CD14-positive monocyte (primary cell): ENCODE results near the gene STRN3. TPM values are rescaled to one million over a fixed set of nuclear protein-coding genes. Genes with fewer than 3 reads are reported as not detected.
A peak's percentile ranks its signal among the peaks of the same experiment; 100 is the strongest.
"Not testable (repeated sequence)": the region's sequence is repeated elsewhere in the genome, so short reads cannot be mapped to it uniquely, and the experiment has no call there.

Experiments used
- DNase-seq, 3 donors: peaks; one replicate each; pipeline ENCODE4 v3.0.0-alpha.2; 2011 to 2022
- H2AFZ ChIP-seq: 2 replicates; pipeline ENCODE4 v1.6.0; 2012; ENCODE audit warnings: mild to moderate bottlenecking, low read depth, low read length, inconsistent platforms; ENCODE audit not compliant: insufficient read depth, poor library complexity, severe bottlenecking
- H3K27ac ChIP-seq, 2 donors: 1 replicate in 1 of 2; 2 replicates in 1 of 2; pipeline ENCODE4 v1.5.1; 2012 to 2013; ENCODE audit warnings: low read length in 2 of 2, control low read depth in 1 of 2, inconsistent platforms in 1 of 2, low read depth in 1 of 2, mild to moderate bottlenecking in 1 of 2
- H3K27me3 ChIP-seq, 2 donors: one replicate each; pipeline versions ENCODE4 v1.6.0 to v1.6.1; 2011 to 2013; ENCODE audit warnings: low read length in 2 of 2; ENCODE audit not compliant: control insufficient read depth in 2 of 2, insufficient read depth in 2 of 2
- H3K36me3 ChIP-seq, 2 donors: replicated peaks in 1 of 2; 1 replicate in 1 of 2; 2 replicates in 1 of 2; pipeline versions ENCODE4 v1.5.1 to v1.6.1; 2012 to 2013; ENCODE audit warnings: low read length in 2 of 2, control low read depth in 1 of 2, inconsistent platforms in 1 of 2, mild to moderate bottlenecking in 1 of 2; ENCODE audit not compliant: insufficient read depth in 2 of 2, control insufficient read depth in 1 of 2
- H3K4me1 ChIP-seq, 2 donors: 1 replicate in 1 of 2; 2 replicates in 1 of 2; pipeline versions ENCODE4 v1.5.1 to v1.6.1; 2012 to 2013; ENCODE audit warnings: low read length in 2 of 2, control low read depth in 1 of 2, inconsistent platforms in 1 of 2, mild to moderate bottlenecking in 1 of 2, moderate library complexity in 1 of 2; ENCODE audit not compliant: insufficient read depth in 2 of 2, control insufficient read depth in 1 of 2
- H3K4me2 ChIP-seq: replicated peaks from 2 replicates; pipeline ENCODE3; 2012; ENCODE audit warnings: low read length, moderate library complexity, mild to moderate bottlenecking; ENCODE audit not compliant: poor library complexity, severe bottlenecking; ENCODE audit errors: extremely low read depth
- H3K4me3 ChIP-seq, 3 experiments: fragments of 200-600 bp in 1 of 3; sonication (generic) in 1 of 3; replicated peaks in 1 of 3; 1 replicate in 2 of 3; 2 replicates in 1 of 3; pipeline ENCODE4 v1.5.1; 2011 to 2013; ENCODE audit warnings: low read length in 3 of 3, mild to moderate bottlenecking in 3 of 3, control low read depth in 2 of 3, low read depth in 2 of 3, inconsistent platforms in 1 of 3, moderate library complexity in 1 of 3
- H3K79me2 ChIP-seq: 2 replicates; pipeline ENCODE4 v1.6.0; 2012; ENCODE audit warnings: mild to moderate bottlenecking, control low read depth, inconsistent platforms, low read length, moderate library complexity; ENCODE audit not compliant: insufficient read depth
- H3K9ac ChIP-seq: 2 replicates; pipeline ENCODE4 v1.6.0; 2017; ENCODE audit warnings: low read length, mild to moderate bottlenecking; ENCODE audit not compliant: insufficient read depth, poor library complexity, severe bottlenecking
- H3K9me3 ChIP-seq, 2 donors: replicated peaks in 1 of 2; 1 replicate in 1 of 2; 2 replicates in 1 of 2; pipeline versions ENCODE4 v1.5.1 to v1.6.1; 2012 to 2013; ENCODE audit warnings: low read length in 2 of 2, control low read depth in 1 of 2; ENCODE audit not compliant: control insufficient read depth in 1 of 2, insufficient read depth in 1 of 2
- H4K20me1 ChIP-seq: 2 replicates; pipeline ENCODE4 v1.6.0; 2012; ENCODE audit warnings: mild to moderate bottlenecking, low read length, control low read depth, moderate library complexity; ENCODE audit not compliant: insufficient read depth
- H3K27ac Mint-ChIP-seq, 7 donors: one replicate each; pipeline ENCODE4 v1.8.0; 2020; ENCODE audit warnings: mild to moderate bottlenecking in 7 of 7, mixed read lengths in 7 of 7, moderate library complexity in 6 of 7, inconsistent platforms in 2 of 7
- H3K27me3 Mint-ChIP-seq, 3 donors: one replicate each; pipeline ENCODE4 v1.8.0; 2021 to 2022; ENCODE audit warnings: low read depth in 3 of 3, mild to moderate bottlenecking in 3 of 3, mixed read lengths in 3 of 3, moderate library complexity in 3 of 3, inconsistent platforms in 1 of 3
- H3K36me3 Mint-ChIP-seq, 2 donors: one replicate each; pipeline ENCODE4 v1.8.0; 2020; ENCODE audit warnings: mixed read lengths in 2 of 2, inconsistent platforms in 1 of 2, mild to moderate bottlenecking in 1 of 2
- H3K4me1 Mint-ChIP-seq: one replicate; pipeline ENCODE4 v1.8.0; 2020; ENCODE audit warnings: mild to moderate bottlenecking, mixed read lengths
- H3K4me3 Mint-ChIP-seq, 2 donors: one replicate each; pipeline ENCODE4 v1.8.0; 2020; ENCODE audit warnings: mild to moderate bottlenecking in 2 of 2, mixed read lengths in 2 of 2, moderate library complexity in 1 of 2
- H3K9me3 Mint-ChIP-seq, 7 donors: one replicate each; pipeline ENCODE4 v1.8.0; 2020 to 2022; ENCODE audit warnings: mixed read lengths in 7 of 7, mild to moderate bottlenecking in 6 of 7, moderate library complexity in 6 of 7, inconsistent platforms in 2 of 7
- WGBS: methylation state at CpG from one replicate; pipeline ENCODE4 v1.1.5; 2013; ENCODE audit warnings: missing lambda C conversion rate; ENCODE audit not compliant: insufficient coverage; 5-methylcytosine and 5-hydroxymethylcytosine counted together
- intact Hi-C, 2 donors: fragments of 100-400 bp; cut with micrococcal nuclease; formaldehyde crosslinking; loops; one replicate each; pipeline versions ENCODE4 v1.15.0 to v1.15.1; 2023
- polyA plus RNA-seq, 3 donors: library from polyadenylated mRNA; depleted of rRNA in 1 of 3; unstranded in 2 of 3; stranded (reverse) in 1 of 3; fragments of 300-500 nt in 2 of 3; fragments of >200 nt in 1 of 3; fragmentation: Illumina TruSeq in 2 of 3; gene quantifications; 1 replicate in 2 of 3; 2 replicates in 1 of 3; pipeline ENCODE4 v1.2.3, GENCODE V29; 2012 to 2021
- TF ChIP-seq, protein P1 (sequence below): fragments of 200-600 bp; IDR thresholded peaks from one replicate; pipeline ENCODE4 v1.8.0; 2022; ENCODE audit warnings: antibody characterized with exemption, mild to moderate bottlenecking

The STRN3 gene
- polyA plus RNA-seq, 3 donors = 1.0 to 12.0 (median 3.8) TPM

- no peaks in the 10 kb centered on the region for H3K36me3 Mint-ChIP-seq
- H3K4me1 ChIP-seq = peaks cover 0 to 13% of the 10 kb centered on the region in 2 donors
- no peaks in the 10 kb centered on the region for H3K27me3 ChIP-seq
- no peak overlapping the region for H3K4me3 ChIP-seq
- H3K27ac ChIP-seq = no peak overlapping the region
- H3K4me1 Mint-ChIP-seq = peaks cover 31% of the 10 kb centered on the region
- intact Hi-C loops = loop anchor here (5.0 kb wide), 1 partner anchor 108 kb away; no protein-coding TSS in a partner anchor
- H3K9me3 Mint-ChIP-seq = peaks cover 0 to 4% (median 0%) of the 10 kb centered on the region in 7 donors
- whole genome bisulfite sequencing = no CpG with 5 or more reads among the region's 4 CpGs
- H4K20me1 ChIP-seq = peaks cover 95% of the 10 kb centered on the region
- H3K9ac ChIP-seq = no peak overlapping the region
- H3K4me2 ChIP-seq = no peak overlapping the region
- H3K9me3 ChIP-seq = no peaks in the 10 kb centered on the region
- TF ChIP-seq, protein P1, sequence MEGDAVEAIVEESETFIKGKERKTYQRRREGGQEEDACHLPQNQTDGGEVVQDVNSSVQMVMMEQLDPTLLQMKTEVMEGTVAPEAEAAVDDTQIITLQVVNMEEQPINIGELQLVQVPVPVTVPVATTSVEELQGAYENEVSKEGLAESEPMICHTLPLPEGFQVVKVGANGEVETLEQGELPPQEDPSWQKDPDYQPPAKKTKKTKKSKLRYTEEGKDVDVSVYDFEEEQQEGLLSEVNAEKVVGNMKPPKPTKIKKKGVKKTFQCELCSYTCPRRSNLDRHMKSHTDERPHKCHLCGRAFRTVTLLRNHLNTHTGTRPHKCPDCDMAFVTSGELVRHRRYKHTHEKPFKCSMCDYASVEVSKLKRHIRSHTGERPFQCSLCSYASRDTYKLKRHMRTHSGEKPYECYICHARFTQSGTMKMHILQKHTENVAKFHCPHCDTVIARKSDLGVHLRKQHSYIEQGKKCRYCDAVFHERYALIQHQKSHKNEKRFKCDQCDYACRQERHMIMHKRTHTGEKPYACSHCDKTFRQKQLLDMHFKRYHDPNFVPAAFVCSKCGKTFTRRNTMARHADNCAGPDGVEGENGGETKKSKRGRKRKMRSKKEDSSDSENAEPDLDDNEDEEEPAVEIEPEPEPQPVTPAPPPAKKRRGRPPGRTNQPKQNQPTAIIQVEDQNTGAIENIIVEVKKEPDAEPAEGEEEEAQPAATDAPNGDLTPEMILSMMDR = no peak
- no peak for DNase-seq
- H2AFZ ChIP-seq = no peak overlapping the region
- peaks cover 0 to 1% (median 0%) of the 10 kb centered on the region in 3 donors for H3K27me3 Mint-ChIP-seq
- H3K4me3 Mint-ChIP-seq = no peak overlapping the region
- H3K36me3 ChIP-seq = no peaks in the 10 kb centered on the region
- H3K79me2 ChIP-seq = peaks cover 99% of the 10 kb centered on the region
- peak overlapping the region in 1 of 7 donors; percentile 80 for H3K27ac Mint-ChIP-seq
These were observed 51.6 kb downstream of the STRN3 start for GRCh38 chr14:30974628-30975027.

DNA sequence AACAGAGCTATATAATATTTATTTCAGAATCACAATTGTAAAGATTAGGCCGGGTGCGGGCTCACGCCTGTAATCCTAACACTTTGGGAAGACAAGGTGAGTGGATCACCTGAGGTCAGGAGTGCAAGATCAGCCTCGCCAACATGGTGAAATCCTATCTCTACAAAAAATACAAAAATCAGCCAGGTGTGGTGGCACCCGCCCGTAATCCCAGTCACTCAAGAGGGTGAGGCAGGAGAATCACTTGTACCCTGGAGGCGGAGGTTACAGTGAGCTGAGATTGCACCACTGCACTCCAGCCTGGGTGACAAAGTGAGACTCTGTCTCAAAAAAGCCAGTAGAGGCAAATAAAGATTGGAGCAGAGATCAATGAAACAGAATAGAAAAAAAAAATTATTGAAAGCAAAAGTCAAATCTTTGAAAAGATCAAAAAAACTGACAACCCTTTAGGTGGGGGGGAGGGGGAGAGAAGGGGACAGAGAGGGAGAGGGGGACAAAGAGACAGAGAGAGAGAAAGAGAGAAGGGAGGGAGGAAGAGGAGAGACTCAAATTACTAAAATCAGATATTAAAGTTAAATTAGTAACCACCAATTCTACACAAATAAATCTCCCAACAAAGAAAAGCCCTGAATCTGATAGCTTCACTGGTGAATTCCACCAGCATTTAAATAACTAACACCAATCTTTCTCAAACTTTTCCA is 53.1 kb downstream of the STRN3 start:
- peaks cover 0 to 9% (median 6%) of the 10 kb centered on the region in 7 donors for H3K9me3 Mint-ChIP-seq
- no peak overlapping the region for H3K27ac ChIP-seq
- TF ChIP-seq, protein P1 = no peak
- H4K20me1 ChIP-seq = peaks cover 79% of the 10 kb centered on the region
- H3K4me1 ChIP-seq = peaks cover 0 to 13% of the 10 kb centered on the region in 2 donors
- 100% methylated on average over 3 of the region's 7 CpGs for WGBS
- intact Hi-C loops = no loop called here
- no peak overlapping the region for H2AFZ ChIP-seq
- H3K4me1 Mint-ChIP-seq = peaks cover 31% of the 10 kb centered on the region
- no peaks in the 10 kb centered on the region for H3K9me3 ChIP-seq
- no peak overlapping the region for H3K4me3 ChIP-seq
- H3K27me3 Mint-ChIP-seq = peaks cover 0 to 3% (median 0%) of the 10 kb centered on the region in 3 donors
- H3K36me3 Mint-ChIP-seq = peaks cover 3 to 4% of the 10 kb centered on the region in 2 donors
- H3K36me3 ChIP-seq = no peaks in the 10 kb centered on the region
- peak overlapping the region in 1 of 7 donors; percentile 4 for H3K27ac Mint-ChIP-seq
- H3K27me3 ChIP-seq = no peaks in the 10 kb centered on the region
- H3K79me2 ChIP-seq = peaks cover 97% of the 10 kb centered on the region
- no peak overlapping the region for H3K4me3 Mint-ChIP-seq
- H3K9ac ChIP-seq = no peak overlapping the region
- no peak overlapping the region for H3K4me2 ChIP-seq
- no peak for DNase-seq

DNA sequence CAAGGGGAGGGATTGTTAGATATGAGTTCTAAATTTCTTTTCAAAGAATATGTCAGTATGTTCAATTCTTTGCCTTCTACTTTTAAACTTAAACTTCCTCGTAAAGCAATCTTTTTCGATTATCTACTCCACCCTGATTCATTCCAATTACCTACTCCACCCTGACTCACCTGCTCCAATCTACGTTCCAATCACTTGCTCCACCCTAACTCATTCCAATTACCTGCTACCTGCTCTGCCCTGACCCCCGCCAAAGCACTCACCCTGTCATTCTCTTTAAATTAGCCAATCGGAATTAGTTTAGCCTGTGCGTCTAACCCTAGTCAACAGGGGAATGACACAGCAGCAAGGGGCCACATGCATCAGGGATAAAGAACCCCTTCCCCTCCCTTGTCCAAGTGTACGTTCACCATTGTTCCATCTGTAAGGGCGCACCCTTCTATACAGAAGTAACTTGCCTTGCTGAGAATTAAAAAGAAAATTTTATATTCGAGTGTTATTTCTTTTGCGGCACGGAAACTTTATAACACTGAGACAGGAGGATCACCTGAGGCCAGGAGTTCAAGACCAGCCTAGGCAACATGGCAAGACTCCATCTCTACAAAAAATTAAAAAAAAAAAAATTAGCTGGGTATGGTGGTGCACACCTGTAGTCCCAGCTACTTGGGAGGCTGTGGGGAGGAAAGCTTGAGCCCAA is 54.0 kb downstream of the STRN3 start:
- peaks cover 0 to 13% of the 10 kb centered on the region in 2 donors for H3K4me1 ChIP-seq
- intact Hi-C loops, H3K27ac ChIP-seq, H3K36me3 Mint-ChIP-seq, H3K27me3 ChIP-seq, H3K9me3 ChIP-seq, DNase-seq, H3K4me3 Mint-ChIP-seq, H3K36me3 ChIP-seq, H3K9ac ChIP-seq, H3K4me3 ChIP-seq, H3K4me2 ChIP-seq, H2AFZ ChIP-seq, H3K27me3 Mint-ChIP-seq: not testable (repeated sequence)
- H4K20me1 ChIP-seq = peaks cover 75% of the 10 kb centered on the region
- Mint-ChIP-seq H3K9me3 (peaks cover 3 to 17% (median 9%) of the 10 kb centered on the region in 7 donors), H3K27ac (peak overlapping the region in 1 of 7 donors; percentile 1), H3K4me1 (peaks cover 30% of the 10 kb centered on the region)
- 98% methylated on average over 5 of the region's 11 CpGs for WGBS
- peaks cover 96% of the 10 kb centered on the region for H3K79me2 ChIP-seq
